WERI-Rb-1 (cell line): Measurements from ENCODE around the gene IL19.

ENCODE experiments used
- DNase-seq: peaks from one replicate; pipeline ENCODE4 v3.0.0-alpha.2; 2020
- H3K27ac ChIP-seq: fragments of 250-450 bp; sonication (Bioruptor Pico); 2 replicates; pipeline ENCODE4 v1.5.1; 2020; ENCODE audit warnings: mild to moderate bottlenecking, moderate library complexity
- H3K27me3 ChIP-seq: fragments of 250-450 bp; sonication (Bioruptor Pico); 2 replicates; pipeline ENCODE4 v1.5.1; 2021; ENCODE audit warnings: mild to moderate bottlenecking, low read depth, moderate library complexity; ENCODE audit not compliant: insufficient read depth, severe bottlenecking
- H3K36me3 ChIP-seq: fragments of 250-450 bp; sonication (Bioruptor Pico); 2 replicates; pipeline ENCODE4 v1.5.1; 2020; ENCODE audit warnings: mild to moderate bottlenecking, moderate library complexity
- H3K4me3 ChIP-seq: 2 replicates; pipeline ENCODE4 v1.5.1; 2011; ENCODE audit warnings: low read depth, mild to moderate bottlenecking, control low read depth, low read length
- H3K9me3 ChIP-seq: fragments of 250-450 bp; sonication (Bioruptor Pico); 2 replicates; pipeline ENCODE4 v1.5.1; 2021; ENCODE audit warnings: mild to moderate bottlenecking, moderate library complexity; ENCODE audit not compliant: severe bottlenecking
- TF ChIP-seq, protein P1 (sequence below): IDR thresholded peaks from 2 replicates; pipeline ENCODE4 v1.5.1; 2011; ENCODE audit warnings: low read depth, mild to moderate bottlenecking, control low read depth, inconsistent platforms, low read length

The IL19 gene

DNA sequence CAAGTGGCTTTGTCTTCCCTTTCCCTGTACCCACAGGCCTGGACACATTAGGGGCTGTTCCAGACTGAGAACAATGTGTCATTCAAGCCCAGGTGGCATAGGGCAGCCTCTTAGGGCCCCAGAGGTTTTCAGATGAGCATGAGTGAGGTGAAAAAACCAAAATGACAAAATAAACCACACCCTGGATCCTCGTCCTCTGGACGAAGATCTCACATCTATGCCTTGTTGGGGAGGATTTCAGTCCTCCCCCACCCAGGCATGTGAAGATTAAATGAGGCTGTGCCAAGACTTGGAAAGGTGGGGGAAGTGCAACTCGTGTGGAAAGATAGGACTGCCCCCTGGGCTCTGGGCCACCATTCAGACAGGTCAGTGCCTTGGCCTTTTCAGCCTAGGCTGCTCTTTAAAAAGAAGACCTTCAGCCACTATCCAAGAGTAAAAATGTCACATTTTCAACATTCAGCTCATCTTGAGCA, 32.8 kb upstream of the IL19 start:
- Histone ChIP-seq H3K4me3 (no peak overlapping the region), H3K27me3 (no peaks in the 10 kb centered on the region), H3K27ac (no peak overlapping the region), H3K36me3 (peaks cover 25% of the 10 kb centered on the region), H3K9me3 (no peaks in the 10 kb centered on the region)
- TF ChIP-seq, protein P1, sequence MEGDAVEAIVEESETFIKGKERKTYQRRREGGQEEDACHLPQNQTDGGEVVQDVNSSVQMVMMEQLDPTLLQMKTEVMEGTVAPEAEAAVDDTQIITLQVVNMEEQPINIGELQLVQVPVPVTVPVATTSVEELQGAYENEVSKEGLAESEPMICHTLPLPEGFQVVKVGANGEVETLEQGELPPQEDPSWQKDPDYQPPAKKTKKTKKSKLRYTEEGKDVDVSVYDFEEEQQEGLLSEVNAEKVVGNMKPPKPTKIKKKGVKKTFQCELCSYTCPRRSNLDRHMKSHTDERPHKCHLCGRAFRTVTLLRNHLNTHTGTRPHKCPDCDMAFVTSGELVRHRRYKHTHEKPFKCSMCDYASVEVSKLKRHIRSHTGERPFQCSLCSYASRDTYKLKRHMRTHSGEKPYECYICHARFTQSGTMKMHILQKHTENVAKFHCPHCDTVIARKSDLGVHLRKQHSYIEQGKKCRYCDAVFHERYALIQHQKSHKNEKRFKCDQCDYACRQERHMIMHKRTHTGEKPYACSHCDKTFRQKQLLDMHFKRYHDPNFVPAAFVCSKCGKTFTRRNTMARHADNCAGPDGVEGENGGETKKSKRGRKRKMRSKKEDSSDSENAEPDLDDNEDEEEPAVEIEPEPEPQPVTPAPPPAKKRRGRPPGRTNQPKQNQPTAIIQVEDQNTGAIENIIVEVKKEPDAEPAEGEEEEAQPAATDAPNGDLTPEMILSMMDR: no peak
- DNase-seq: no peak

- DNase-seq: peak; percentile 53
- Histone ChIP-seq H3K9me3 (no peaks in the 10 kb centered on the region), H3K27ac (no peak overlapping the region), H3K4me3 (no peak overlapping the region), H3K36me3 (peaks cover 19% of the 10 kb centered on the region), H3K27me3 (no peaks in the 10 kb centered on the region)
- TF ChIP-seq, protein P1: peak; percentile 77
These were observed 31.9 kb upstream of the IL19 start for GRCh38 chr1:206738370-206739366.

GRCh38 chr1:206739411-206740076, 31.0 kb upstream of the IL19 start:
- TF ChIP-seq, protein P1: no peak
- no peak overlapping the region for H3K4me3 ChIP-seq
- no peaks in the 10 kb centered on the region for H3K27me3 ChIP-seq
- H3K36me3 ChIP-seq: peaks cover 10% of the 10 kb centered on the region
- peak; percentile 12 for DNase-seq
- H3K9me3 ChIP-seq: no peaks in the 10 kb centered on the region
- H3K27ac ChIP-seq: no peak overlapping the region

DNA sequence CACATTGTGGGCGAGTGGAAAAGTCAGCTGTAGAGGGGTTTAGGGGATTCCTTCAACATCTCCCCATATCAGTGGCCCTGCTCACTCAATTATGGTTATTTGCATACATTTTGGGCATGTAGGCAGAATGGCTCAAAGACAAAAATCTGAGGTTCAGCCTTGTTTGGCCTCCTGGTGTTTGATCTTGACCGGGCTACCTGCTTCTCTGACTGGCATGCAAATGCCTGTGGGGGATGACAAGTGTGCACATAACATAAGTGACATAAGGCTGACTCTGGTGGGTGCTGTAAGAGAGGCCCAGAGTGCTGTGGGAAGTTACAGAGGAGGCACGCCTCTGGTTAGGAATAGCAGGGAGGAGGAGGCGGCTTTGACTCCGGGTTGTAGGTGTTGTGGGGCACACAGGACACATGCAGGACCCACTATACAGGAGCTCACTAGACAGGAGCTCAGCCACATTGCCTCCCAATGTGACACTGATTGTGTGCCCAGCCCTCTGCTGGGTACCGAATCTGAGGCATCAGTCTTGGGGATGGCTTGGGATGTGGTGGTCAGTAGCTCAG, 29.4 kb upstream of the IL19 start:
- Histone ChIP-seq H3K27ac (no peak overlapping the region), H3K36me3 (no peaks in the 10 kb centered on the region; the same call in 1 of the 2 replicates), H3K9me3 (no peaks in the 10 kb centered on the region), H3K4me3 (no peak overlapping the region), H3K27me3 (no peaks in the 10 kb centered on the region)
- TF ChIP-seq, protein P1: 0 out of 2 replicates have a peak, but pooled peaks have one; percentile 9
- DNase-seq: peak; percentile 11

DNA sequence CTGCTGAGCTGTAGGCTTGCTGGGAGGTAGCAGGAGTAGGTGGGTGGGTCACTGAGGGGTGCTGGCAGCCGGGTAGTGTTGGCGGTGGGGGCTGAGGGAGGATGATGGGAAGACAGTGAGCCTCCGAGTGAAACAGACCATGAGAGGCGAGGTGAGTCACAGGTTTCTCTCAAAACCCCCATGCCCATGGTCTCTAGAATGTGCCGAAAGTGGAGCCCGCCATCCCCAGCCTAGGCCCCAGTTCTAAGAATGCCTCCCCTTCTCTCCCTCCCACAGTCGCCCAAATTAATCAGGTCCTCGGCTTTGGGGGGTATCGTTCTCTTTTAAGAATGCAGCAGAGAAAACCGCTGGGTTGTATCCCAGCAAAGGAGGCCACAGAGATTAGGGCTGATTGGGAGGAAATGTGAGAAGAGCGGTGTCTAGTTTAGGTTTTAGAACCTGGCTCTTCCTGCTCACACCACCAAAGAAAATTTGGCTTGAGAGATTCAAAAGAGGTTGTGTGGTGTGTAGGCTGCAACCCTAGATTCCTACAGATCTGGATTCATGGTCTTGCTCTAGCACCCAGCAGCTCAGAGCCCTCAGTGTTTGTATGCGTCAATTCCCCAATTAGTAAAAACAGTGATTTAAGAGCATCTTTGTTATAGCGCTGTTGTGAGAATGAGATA, 27.7 kb upstream of the IL19 start:
- TF ChIP-seq, protein P1: no peak
- H3K27ac ChIP-seq: no peak overlapping the region
- no peaks in the 10 kb centered on the region for H3K36me3 ChIP-seq
- no peak overlapping the region for H3K4me3 ChIP-seq
- H3K9me3 ChIP-seq: no peaks in the 10 kb centered on the region
- H3K27me3 ChIP-seq: no peaks in the 10 kb centered on the region
- DNase-seq: no peak
